HG02981 (cell line): ENCODE data around the gene MBNL2.

Experiments
- ATAC-seq: cut with Tn5 transposase; IDR thresholded peaks from one replicate; pipeline ENCODE4 v1.9.1; 2021; ENCODE audit warnings: mild to moderate bottlenecking, moderate library complexity; ENCODE audit not compliant: unreplicated experiment

Gene MBNL2

GRCh38 chr13:97289514-97290298 lies 67.6 kb downstream of the MBNL2 start:
- no peak for ATAC-seq

DNA sequence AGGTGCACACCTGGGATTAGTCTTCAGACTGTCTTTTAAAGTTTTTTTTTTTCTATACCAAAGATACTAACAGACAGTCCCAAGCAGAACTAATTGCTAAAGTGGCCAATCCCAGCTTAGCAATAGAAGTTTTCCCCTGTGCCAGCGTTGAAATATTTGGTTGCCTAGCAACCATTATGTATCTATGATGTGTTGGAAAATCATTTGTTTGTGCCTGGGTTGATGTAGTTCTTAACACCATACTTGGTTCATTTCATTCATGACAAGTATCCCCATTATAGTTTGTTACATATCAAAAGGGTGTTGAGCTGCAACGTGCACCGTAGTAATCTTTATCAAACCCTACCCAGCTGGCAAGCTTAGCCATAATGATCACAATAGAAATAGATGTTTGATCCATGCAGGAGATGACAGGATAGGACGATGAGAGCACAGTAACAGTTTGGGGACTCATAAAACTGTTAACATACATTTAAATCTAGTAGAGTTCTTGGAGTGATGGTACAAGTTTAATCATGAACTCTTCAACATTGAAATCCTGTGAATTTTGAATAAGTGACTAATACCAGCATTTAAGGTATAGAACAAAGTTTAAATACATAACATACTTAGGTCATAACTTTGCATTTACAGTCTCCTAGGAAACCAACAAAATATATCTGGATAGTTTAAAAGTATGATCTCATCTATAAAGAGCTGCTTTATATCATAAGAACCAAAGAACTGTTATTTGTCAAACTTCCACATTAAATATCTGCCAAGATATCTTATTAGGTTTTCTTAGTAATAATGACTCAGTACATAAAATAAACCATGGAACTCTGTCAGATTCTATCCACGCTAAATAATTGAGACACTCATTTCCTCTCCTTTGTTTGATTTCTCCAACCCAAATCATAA lies 73.4 kb downstream of the MBNL2 start:
- ATAC-seq = no peak

DNA sequence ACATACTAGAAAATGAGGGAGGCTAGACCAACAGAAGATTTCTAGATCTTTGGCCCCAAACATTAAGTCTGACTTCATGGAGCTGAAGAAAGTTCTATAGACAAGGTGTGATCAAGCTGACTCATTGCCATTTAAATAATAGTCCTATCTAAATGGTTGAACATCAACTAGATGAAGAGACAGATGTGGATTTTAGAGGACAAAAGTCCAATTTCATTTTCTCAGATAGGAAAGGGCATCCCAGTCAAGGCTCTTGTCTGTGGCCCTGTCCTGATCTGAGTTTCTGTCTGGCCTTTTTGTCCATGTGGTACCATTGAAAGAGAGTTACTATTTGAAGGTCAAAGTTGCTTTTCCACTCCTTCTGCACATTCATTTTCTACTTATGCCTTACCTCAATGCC lies 74.6 kb downstream of the MBNL2 start:
- no peak for ATAC-seq

- ATAC-seq = peak; percentile 49
Observed at GRCh38 chr13:97298816-97299215, 76.7 kb downstream of the MBNL2 start.

DNA sequence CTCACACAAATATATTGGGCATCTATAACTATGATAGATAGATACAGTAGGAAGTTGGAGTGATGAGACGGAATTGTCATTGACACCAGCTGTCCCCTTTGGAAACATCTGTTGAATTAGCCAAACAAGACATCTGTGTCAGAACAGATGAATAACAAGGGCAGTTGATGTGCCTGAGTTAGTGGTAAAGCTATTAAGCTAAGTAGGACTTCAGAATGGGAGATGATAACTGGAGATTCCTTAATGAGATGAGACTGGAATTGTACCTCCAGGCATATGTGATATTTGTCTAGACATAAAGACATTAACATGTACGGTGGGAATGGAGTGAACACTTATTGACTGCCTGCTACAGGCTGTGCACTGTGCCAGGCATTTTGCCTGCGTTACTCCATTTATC lies 78.7 kb downstream of the MBNL2 start:
- ATAC-seq = no peak

DNA sequence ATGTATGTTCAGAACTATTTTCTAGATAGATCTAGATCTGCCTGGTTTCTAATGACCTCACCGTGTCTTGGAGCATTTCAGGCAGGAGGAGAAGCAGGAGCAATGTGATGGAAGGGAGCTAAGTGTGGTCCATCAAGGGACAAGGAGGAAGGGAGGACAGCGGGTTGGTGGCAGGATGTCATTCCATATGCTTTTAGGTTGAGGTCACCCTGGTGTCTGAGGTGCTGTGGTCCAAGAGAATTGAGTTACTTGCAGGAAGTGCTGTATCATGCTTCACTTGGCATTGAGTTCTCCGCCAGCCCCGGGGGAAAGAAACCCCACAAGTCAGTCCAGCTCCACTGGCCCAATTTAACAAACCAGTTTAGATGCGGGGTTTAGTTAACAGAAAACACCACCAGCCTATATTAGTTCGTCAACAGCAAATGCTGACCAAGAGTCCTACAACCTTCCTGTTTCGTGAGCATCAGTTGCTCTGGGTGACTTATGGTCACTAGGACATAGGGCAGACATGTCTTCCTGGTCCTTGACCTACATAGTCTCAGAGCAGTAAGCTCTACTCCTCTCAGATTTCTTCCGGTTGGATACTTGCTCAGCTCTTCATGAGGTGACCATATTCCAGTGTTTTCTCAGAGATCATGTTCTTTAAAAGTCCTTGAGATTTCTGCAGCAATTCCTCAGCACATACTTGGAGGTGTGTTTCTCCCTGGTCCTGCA lies 79.4 kb downstream of the MBNL2 start:
- no peak for ATAC-seq

DNA sequence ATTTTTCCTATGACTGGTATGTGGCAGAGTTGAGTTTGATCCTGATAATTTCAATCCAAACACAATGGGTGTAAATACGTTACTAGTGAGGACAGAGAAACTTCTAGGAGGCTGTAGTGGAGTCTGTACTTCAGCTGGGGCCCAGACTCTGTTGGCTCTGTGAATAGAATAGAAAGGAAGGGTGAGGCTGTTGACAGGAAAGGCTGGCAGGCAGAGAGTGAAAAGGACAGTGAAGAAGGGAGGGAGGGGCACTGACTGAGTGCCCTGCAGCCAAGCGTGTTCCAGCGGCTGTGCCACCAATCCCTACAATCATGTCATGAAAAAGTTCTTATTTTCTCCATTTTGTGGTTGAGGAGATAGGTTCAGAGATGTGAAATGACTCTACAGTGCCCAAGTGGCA lies 80.5 kb downstream of the MBNL2 start:
- no peak for ATAC-seq

DNA sequence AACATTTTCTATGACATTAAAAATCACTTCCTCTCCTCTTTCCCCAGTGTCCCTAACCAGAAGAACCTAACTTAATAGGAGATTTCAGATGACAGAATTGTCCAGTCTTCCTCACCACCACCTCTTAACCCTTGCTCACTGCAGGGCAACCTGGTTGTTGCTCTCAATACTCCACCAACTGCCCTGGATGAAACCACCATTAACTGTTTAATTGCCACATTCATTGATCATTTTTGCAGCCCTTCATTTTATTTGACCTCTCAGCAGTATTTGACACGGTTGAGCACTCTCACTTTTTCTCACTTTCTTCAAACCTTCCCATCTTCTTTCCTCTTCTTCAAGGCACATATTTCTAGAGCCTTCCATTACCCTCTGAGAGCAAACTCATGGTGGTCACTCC lies 84.0 kb downstream of the MBNL2 start:
- ATAC-seq = no peak

DNA sequence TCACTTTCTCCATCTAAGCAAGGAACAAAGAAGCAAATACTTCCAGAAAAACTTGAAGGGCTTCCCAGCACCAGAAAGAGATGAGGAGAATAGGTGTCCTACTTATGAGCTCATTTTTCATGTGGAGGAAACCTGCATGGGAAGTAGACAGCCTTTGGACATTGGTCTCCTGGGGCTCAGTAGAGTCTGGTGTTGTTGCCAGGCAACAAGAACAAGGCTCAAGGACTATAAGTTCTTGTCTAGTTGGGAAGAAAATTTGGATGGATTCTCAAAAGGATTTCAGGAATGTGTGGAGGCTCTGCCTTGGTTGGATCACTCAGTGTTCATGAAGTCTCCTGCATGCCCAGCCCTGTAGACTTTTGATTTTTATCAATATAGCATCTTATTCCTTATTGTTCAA lies 84.5 kb downstream of the MBNL2 start:
- no peak for ATAC-seq

GRCh38 chr13:97307118-97307881 lies 85.2 kb downstream of the MBNL2 start:
- no peak for ATAC-seq

GRCh38 chr13:97307882-97308624 lies 85.9 kb downstream of the MBNL2 start:
- no peak for ATAC-seq

GRCh38 chr13:97308735-97309429 lies 86.7 kb downstream of the MBNL2 start:
- ATAC-seq = no peak

DNA sequence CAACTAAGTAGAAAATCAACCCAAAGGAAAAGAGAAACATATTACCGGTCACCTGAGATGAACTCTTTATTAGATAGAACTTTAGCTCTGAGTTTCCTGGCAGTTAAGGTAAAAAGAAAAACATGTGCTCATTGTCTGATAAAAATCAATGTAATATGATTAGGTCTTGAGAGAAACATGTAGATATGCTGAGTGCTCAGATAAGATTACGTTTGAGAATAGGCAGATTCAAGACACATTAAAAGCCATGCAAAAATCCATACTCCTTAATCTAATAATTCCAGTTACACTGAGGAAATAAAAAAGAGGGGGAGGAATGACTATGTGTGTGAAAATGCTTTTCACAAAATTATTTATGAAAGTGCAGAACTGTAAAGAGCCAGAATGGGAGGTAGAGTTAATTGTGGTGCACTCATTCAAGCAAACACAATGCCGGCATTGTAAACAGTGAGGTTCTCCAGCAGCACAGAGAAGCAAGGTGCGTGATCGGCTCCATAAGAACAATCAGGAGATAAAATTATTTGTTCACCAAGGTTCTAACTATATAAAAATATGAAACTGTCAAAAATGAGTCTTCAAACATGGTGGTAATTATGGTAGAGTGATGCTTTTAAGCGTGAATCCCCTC lies 88.8 kb downstream of the MBNL2 start:
- no peak for ATAC-seq

- no peak for ATAC-seq
Observed at GRCh38 chr13:97311956-97312355, 89.8 kb downstream of the MBNL2 start.

GRCh38 chr13:97313551-97314260 lies 91.6 kb downstream of the MBNL2 start:
- ATAC-seq = no peak

GRCh38 chr13:97316390-97316789 lies 94.3 kb downstream of the MBNL2 start:
- ATAC-seq = no peak

DNA sequence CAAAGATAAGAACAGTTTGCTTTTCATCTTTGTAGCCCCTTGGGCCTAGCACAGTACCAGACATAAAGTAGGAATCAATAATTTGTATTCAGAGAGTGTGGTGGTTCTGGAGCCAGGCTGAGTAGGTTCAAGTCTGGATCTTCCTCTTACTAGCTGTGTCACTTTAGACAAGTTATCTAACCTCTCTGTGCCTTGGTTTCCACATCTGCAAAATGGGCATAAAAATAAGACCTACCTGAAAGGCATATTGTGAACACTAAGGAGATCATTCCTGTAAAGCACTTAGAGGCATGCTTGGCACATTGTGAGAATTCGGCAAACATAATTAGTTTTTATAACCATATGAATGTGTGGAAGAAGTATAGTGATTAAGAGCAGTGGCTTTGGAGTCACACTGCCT lies 95.8 kb downstream of the MBNL2 start:
- ATAC-seq = no peak

GRCh38 chr13:97318532-97318931 lies 96.4 kb downstream of the MBNL2 start:
- ATAC-seq = no peak
